Measurements from ENCODE around the gene MEX3C. TPM values are rescaled to one million over a fixed set of nuclear protein-coding genes. Genes with fewer than 3 reads are reported as not detected.

The MEX3C gene
- total RNA-seq, 1 donor from 2014 or later = 57.4 TPM

- POLR2A ChIA-PET = no interaction called here
- no peak for TF ChIP-seq CTCF (IDR thresholded peaks at IDR 0.05)
Measured at GRCh38 chr18:51165296-51165695, 32.2 kb downstream of the MEX3C start.

GRCh38 chr18:51164761-51165281 is 32.7 kb downstream of the MEX3C start:
- DNase-seq (no peak), ATAC-seq (ENCODE audit: low read depth) (no peak)
- Mint-ChIP-seq H3K4me1 (peaks cover 17% of the 10 kb centered on the region), H3K36me3 (ENCODE audit: low read depth) (no peaks in the 10 kb centered on the region), H3K9me3 (no peaks in the 10 kb centered on the region), H3K27ac (no peak overlapping the region), H3K27me3 (no peaks in the 10 kb centered on the region), H3K4me3 (no peak overlapping the region)
- TF ChIP-seq CTCF (IDR thresholded peaks at IDR 0.05) = no peak
- ChIA-PET CTCF (no interaction called here), POLR2A (no interaction called here)
- intact Hi-C loops (cut with micrococcal nuclease) = loop anchor here (1.0 kb wide), 1 partner anchor 11 kb away; no protein-coding TSS in a partner anchor

More at GRCh38 chr18:51165296-51165695, 32.2 kb downstream of the MEX3C start:
- no peaks in the 10 kb centered on the region for H3K36me3 Mint-ChIP-seq (ENCODE audit: low read depth)
- CTCF ChIA-PET = no interaction called here
- H3K9me3 Mint-ChIP-seq = no peaks in the 10 kb centered on the region
- DNase-seq (no peak), ATAC-seq (ENCODE audit: low read depth) (no peak)
- H3K27me3 Mint-ChIP-seq = no peaks in the 10 kb centered on the region
- peaks cover 19% of the 10 kb centered on the region for H3K4me1 Mint-ChIP-seq
- no peak overlapping the region for H3K27ac Mint-ChIP-seq
- H3K4me3 Mint-ChIP-seq = no peak overlapping the region
- intact Hi-C loops (cut with micrococcal nuclease) = no loop called here

- Mint-ChIP-seq H3K27ac (no peak overlapping the region), H3K27me3 (no peaks in the 10 kb centered on the region), H3K36me3 (ENCODE audit: low read depth) (no peaks in the 10 kb centered on the region), H3K4me1 (peaks cover 13% of the 10 kb centered on the region), H3K4me3 (no peak overlapping the region), H3K9me3 (no peaks in the 10 kb centered on the region)
- DNase-seq (no peak), ATAC-seq (ENCODE audit: low read depth) (no peak)
- ChIA-PET CTCF (no interaction called here), POLR2A (no interaction called here)
- TF ChIP-seq CTCF (IDR thresholded peaks at IDR 0.05) = no peak
- intact Hi-C loops (cut with micrococcal nuclease) = loop anchor here (1.0 kb wide), 1 partner anchor 10 kb away; no protein-coding TSS in a partner anchor
Measured at GRCh38 chr18:51164342-51164741, 33.1 kb downstream of the MEX3C start.

- Mint-ChIP-seq H3K27ac (no peak overlapping the region), H3K27me3 (no peaks in the 10 kb centered on the region), H3K9me3 (no peaks in the 10 kb centered on the region), H3K4me1 (peaks cover 10% of the 10 kb centered on the region), H3K36me3 (ENCODE audit: low read depth) (no peaks in the 10 kb centered on the region), H3K4me3 (no peak overlapping the region)
- ChIA-PET CTCF (no interaction called here), POLR2A (interaction anchor here (0.7 to 1.2 kb wide), 2 partner anchors 10 to 69 kb away, joined by 4 read pairs; no protein-coding TSS in a partner anchor)
- DNase-seq = no peak
- ATAC-seq (ENCODE audit: low read depth) = no peak
- intact Hi-C loops (cut with micrococcal nuclease) = no loop called here
- no peak for TF ChIP-seq CTCF (IDR thresholded peaks at IDR 0.05)
Measured at GRCh38 chr18:51163543-51163942, 33.9 kb downstream of the MEX3C start.

- no peak overlapping the region for H3K27ac Mint-ChIP-seq
- no peak for TF ChIP-seq CTCF (IDR thresholded peaks at IDR 0.05)
- no peaks in the 10 kb centered on the region for H3K36me3 Mint-ChIP-seq (ENCODE audit: low read depth)
- DNase-seq (no peak), ATAC-seq (ENCODE audit: low read depth) (no peak)
- POLR2A ChIA-PET = interaction anchor here (0.7 kb wide), 1 partner anchor 35 kb away, joined by 3 read pairs; the partner anchor contains the start of gene MEX3C
- CTCF ChIA-PET = no interaction called here
- no peaks in the 10 kb centered on the region for H3K9me3 Mint-ChIP-seq
- H3K4me3 Mint-ChIP-seq = no peak overlapping the region
- intact Hi-C loops (cut with micrococcal nuclease) = no loop called here
- no peaks in the 10 kb centered on the region for H3K27me3 Mint-ChIP-seq
- H3K4me1 Mint-ChIP-seq = peaks cover 10% of the 10 kb centered on the region
Measured at GRCh38 chr18:51162617-51163016, 34.9 kb downstream of the MEX3C start.
